Prostate gland (tissue), 2 donors: ENCODE data around the gene BTG4.

Source experiments
- POLR2A ChIP-seq: fragments of 450-650 bp; IDR thresholded peaks from one replicate; pipeline ENCODE4 v1.6.1; 2016; ENCODE audit warnings: antibody characterized with exemption, mild to moderate bottlenecking
- POLR2AphosphoS5 ChIP-seq: sonication (generic); formaldehyde crosslinking; IDR thresholded peaks from one replicate; pipeline ENCODE4 v1.6.1; 2017; ENCODE audit warnings: antibody characterized with exemption
- TF ChIP-seq, protein P1 (sequence below), 4 experiments: fragments of 200-600 bp in 2 of 4; fragments of 450-650 bp in 2 of 4; sonication (generic) in 2 of 4; IDR thresholded peaks; 1 replicate in 3 of 4; 2 replicates in 1 of 4; pipeline ENCODE4 v1.5.1; 2016 to 2019; ENCODE audit warnings: antibody characterized with exemption in 4 of 4, mild to moderate bottlenecking in 2 of 4, moderate library complexity in 2 of 4

DNA sequence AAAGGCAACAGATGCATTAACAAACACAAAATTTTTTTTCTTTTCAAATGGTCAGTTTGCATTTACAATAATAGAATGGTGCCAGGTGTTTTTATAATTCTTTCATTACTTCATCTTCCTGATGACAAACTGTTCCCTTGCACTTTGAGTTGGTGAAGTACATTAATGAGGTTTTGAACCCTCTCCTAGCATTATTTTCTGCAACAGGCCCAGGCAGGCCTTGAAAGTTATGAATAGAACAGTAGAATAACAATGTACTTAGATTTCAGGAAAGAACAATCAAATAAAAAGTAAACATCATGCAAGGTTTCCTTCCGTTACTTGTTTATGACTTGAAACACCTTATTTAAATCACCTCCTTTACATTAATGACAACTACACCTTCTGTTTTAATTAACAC is 9.6 kb downstream of the BTG4 start:
- TF ChIP-seq POLR2AphosphoS5 (no peak), POLR2A (no peak)
- TF ChIP-seq, protein P1, sequence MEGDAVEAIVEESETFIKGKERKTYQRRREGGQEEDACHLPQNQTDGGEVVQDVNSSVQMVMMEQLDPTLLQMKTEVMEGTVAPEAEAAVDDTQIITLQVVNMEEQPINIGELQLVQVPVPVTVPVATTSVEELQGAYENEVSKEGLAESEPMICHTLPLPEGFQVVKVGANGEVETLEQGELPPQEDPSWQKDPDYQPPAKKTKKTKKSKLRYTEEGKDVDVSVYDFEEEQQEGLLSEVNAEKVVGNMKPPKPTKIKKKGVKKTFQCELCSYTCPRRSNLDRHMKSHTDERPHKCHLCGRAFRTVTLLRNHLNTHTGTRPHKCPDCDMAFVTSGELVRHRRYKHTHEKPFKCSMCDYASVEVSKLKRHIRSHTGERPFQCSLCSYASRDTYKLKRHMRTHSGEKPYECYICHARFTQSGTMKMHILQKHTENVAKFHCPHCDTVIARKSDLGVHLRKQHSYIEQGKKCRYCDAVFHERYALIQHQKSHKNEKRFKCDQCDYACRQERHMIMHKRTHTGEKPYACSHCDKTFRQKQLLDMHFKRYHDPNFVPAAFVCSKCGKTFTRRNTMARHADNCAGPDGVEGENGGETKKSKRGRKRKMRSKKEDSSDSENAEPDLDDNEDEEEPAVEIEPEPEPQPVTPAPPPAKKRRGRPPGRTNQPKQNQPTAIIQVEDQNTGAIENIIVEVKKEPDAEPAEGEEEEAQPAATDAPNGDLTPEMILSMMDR (IDR thresholded peaks at IDR 0.05): no peak
